Ascending aorta (tissue), 2 donors: Measurements from ENCODE around the gene EIF2B5. TPM values are rescaled to one million over a fixed set of nuclear protein-coding genes. Genes with fewer than 3 reads are reported as not detected.
"Not testable (repeated sequence)": the region's sequence is repeated elsewhere in the genome, so short reads cannot be mapped to it uniquely, and the experiment has no call there.

ENCODE experiments used
- DNase-seq, 2 donors: peaks; one replicate each; pipeline ENCODE4 v3.0.0-alpha.2; 2019; ENCODE audit warnings: low spot score in 2 of 2
- H3K27ac ChIP-seq, 2 donors: fragments of 200-600 bp; sonication (generic); one replicate each; pipeline ENCODE4 v1.5.1; 2016 to 2017; ENCODE audit warnings: mild to moderate bottlenecking in 1 of 2
- H3K27me3 ChIP-seq: fragments of 200-600 bp; sonication (generic); one replicate; pipeline ENCODE4 v1.5.1; 2017
- H3K36me3 ChIP-seq, 2 donors: fragments of 200-600 bp; sonication (generic); one replicate each; pipeline ENCODE4 v1.5.1; 2016
- H3K4me1 ChIP-seq, 2 donors: fragments of 200-600 bp; sonication (generic); one replicate each; pipeline ENCODE4 v1.5.1; 2016 to 2017; ENCODE audit warnings: mild to moderate bottlenecking in 1 of 2
- H3K4me3 ChIP-seq, 2 donors: fragments of 200-600 bp; sonication (generic); one replicate each; pipeline ENCODE4 v1.5.1; 2016 to 2017; ENCODE audit warnings: mild to moderate bottlenecking in 1 of 2
- H3K9me3 ChIP-seq, 2 donors: fragments of 200-600 bp; sonication (generic); one replicate each; pipeline ENCODE4 v1.5.1; 2016
- CTCF ChIP-seq, 3 experiments: fragments of 200-600 bp in 2 of 3; fragments of 450-650 bp in 1 of 3; sonication (generic) in 2 of 3; IDR thresholded peaks; one replicate each; pipeline ENCODE4 v1.5.1; 2016 to 2019; ENCODE audit warnings: antibody characterized with exemption in 3 of 3, mild to moderate bottlenecking in 1 of 3, moderate library complexity in 1 of 3
- intact Hi-C: fragments of 100-400 bp; cut with DNase I; formaldehyde crosslinking; loops from one replicate; pipeline ENCODE4 v1.15.1; 2023
- total RNA-seq: library from RNA; depleted of rRNA; stranded (reverse); fragments of >200 nt; gene quantifications from one replicate; pipeline ENCODE4 v1.1.0, GENCODE V29; 2016

Gene EIF2B5
- total RNA-seq, 1 donor from 2014 or later: 24.7 TPM

GRCh38 chr3:184156522-184156955 lies 21.4 kb downstream of the EIF2B5 start:
- intact Hi-C loops: loop anchor here (1.0 to 10.0 kb wide), 6 partner anchors 18 to 1062 kb away; partner anchors contain the start of genes ABCC5, ALG3, AP2M1 and EEF1AKMT4
- TF ChIP-seq CTCF (IDR thresholded peaks at IDR 0.05): no peak
- peaks cover 18 to 34% of the 10 kb centered on the region in 2 donors for H3K4me1 ChIP-seq
- peak overlapping the region; percentile 87 to 89 for H3K27ac ChIP-seq
- H3K4me3 ChIP-seq: peak overlapping the region; percentile 80 to 97
- H3K27me3 ChIP-seq: no peaks in the 10 kb centered on the region
- DNase-seq: peak in 1 of 2 donors; percentile 78
- no peaks in the 10 kb centered on the region for H3K36me3 ChIP-seq
- no peaks in the 10 kb centered on the region for H3K9me3 ChIP-seq

GRCh38 chr3:184157206-184157605 lies 22.0 kb downstream of the EIF2B5 start:
- DNase-seq: no peak
- peak overlapping the region; percentile 80 to 97 for H3K4me3 ChIP-seq
- H3K36me3 ChIP-seq: no peaks in the 10 kb centered on the region
- H3K27me3 ChIP-seq: no peaks in the 10 kb centered on the region
- no peak for TF ChIP-seq CTCF (IDR thresholded peaks at IDR 0.05)
- H3K27ac ChIP-seq: peak overlapping the region; percentile 87 to 89
- intact Hi-C loops: loop anchor here (5.0 to 10.0 kb wide), 3 partner anchors 90 to 1062 kb away; partner anchors contain the start of genes ABCC5, ALG3, EEF1AKMT4 and MCCC1
- peaks cover 18 to 40% of the 10 kb centered on the region in 2 donors for H3K4me1 ChIP-seq
- no peaks in the 10 kb centered on the region for H3K9me3 ChIP-seq

- TF ChIP-seq CTCF (IDR thresholded peaks at IDR 0.05): no peak
- H3K27me3 ChIP-seq: no peaks in the 10 kb centered on the region
- intact Hi-C loops: loop anchor here (5.0 to 10.0 kb wide), 3 partner anchors 89 to 1064 kb away; partner anchors contain the start of genes ABCC5, ALG3, EEF1AKMT4 and MCCC1
- H3K4me3 ChIP-seq: peak overlapping the region in 1 of 2 donors; percentile 80
- no peak for DNase-seq
- peak overlapping the region; percentile 12 to 56 for H3K27ac ChIP-seq
- H3K4me1 ChIP-seq: peaks cover 18 to 40% of the 10 kb centered on the region in 2 donors
- no peaks in the 10 kb centered on the region for H3K9me3 ChIP-seq
- peaks cover 4 to 8% of the 10 kb centered on the region in 2 donors for H3K36me3 ChIP-seq
Observed at GRCh38 chr3:184158404-184158803, 23.2 kb downstream of the EIF2B5 start.

GRCh38 chr3:184160456-184160855 lies 25.3 kb downstream of the EIF2B5 start:
- peak overlapping the region; percentile 52 to 62 for H3K27ac ChIP-seq
- H3K27me3 ChIP-seq: no peaks in the 10 kb centered on the region
- H3K36me3 ChIP-seq: peaks cover 25 to 28% of the 10 kb centered on the region in 2 donors
- H3K9me3 ChIP-seq: no peaks in the 10 kb centered on the region
- H3K4me1 ChIP-seq: peaks cover 18 to 40% of the 10 kb centered on the region in 2 donors
- peak overlapping the region in 1 of 2 donors; percentile 35 for H3K4me3 ChIP-seq
- DNase-seq: no peak
- no peak for TF ChIP-seq CTCF (IDR thresholded peaks at IDR 0.05)
- intact Hi-C loops: no loop called here

GRCh38 chr3:184162571-184163070 lies 27.5 kb downstream of the EIF2B5 start:
- H3K27ac ChIP-seq, intact Hi-C loops, H3K9me3 ChIP-seq, H3K27me3 ChIP-seq, H3K4me3 ChIP-seq, DNase-seq: not testable (repeated sequence)
- H3K36me3 ChIP-seq: peaks cover 46 to 50% of the 10 kb centered on the region in 2 donors
- H3K4me1 ChIP-seq: peaks cover 9 to 32% of the 10 kb centered on the region in 2 donors

- Histone ChIP-seq H3K4me1 (peaks cover 9 to 20% of the 10 kb centered on the region in 2 donors), H3K27me3 (no peaks in the 10 kb centered on the region), H3K9me3 (no peaks in the 10 kb centered on the region), H3K36me3 (peaks cover 61 to 70% of the 10 kb centered on the region in 2 donors), H3K27ac (no peak overlapping the region), H3K4me3 (no peak overlapping the region)
- TF ChIP-seq CTCF (IDR thresholded peaks at IDR 0.05): no peak
- intact Hi-C loops: no loop called here
- DNase-seq: no peak
Observed at GRCh38 chr3:184164648-184165330, 29.6 kb downstream of the EIF2B5 start.
